Measurements from ENCODE around the gene DLGAP5.
A peak's percentile ranks its signal among the peaks of the same experiment; 100 is the strongest.

Gene DLGAP5

GRCh38 chr14:55131370-55132137, 59.8 kb downstream of the DLGAP5 start:
- peak overlapping the region; percentile 82 for H3K4me3 ChIP-seq (replicated peaks; ENCODE audit: low read depth, low read length)
- TF ChIP-seq, protein P1, sequence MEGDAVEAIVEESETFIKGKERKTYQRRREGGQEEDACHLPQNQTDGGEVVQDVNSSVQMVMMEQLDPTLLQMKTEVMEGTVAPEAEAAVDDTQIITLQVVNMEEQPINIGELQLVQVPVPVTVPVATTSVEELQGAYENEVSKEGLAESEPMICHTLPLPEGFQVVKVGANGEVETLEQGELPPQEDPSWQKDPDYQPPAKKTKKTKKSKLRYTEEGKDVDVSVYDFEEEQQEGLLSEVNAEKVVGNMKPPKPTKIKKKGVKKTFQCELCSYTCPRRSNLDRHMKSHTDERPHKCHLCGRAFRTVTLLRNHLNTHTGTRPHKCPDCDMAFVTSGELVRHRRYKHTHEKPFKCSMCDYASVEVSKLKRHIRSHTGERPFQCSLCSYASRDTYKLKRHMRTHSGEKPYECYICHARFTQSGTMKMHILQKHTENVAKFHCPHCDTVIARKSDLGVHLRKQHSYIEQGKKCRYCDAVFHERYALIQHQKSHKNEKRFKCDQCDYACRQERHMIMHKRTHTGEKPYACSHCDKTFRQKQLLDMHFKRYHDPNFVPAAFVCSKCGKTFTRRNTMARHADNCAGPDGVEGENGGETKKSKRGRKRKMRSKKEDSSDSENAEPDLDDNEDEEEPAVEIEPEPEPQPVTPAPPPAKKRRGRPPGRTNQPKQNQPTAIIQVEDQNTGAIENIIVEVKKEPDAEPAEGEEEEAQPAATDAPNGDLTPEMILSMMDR (IDR thresholded peaks at IDR 0.05; ENCODE audit: low read depth, low read length, missing control alignments) = no peak
- DNase-seq (ENCODE audit: extremely low read depth, low read depth) = no peak

- H3K4me3 ChIP-seq (replicated peaks; ENCODE audit: low read depth, low read length) = peak overlapping the region; percentile 82
- DNase-seq (ENCODE audit: extremely low read depth, low read depth) = no peak
- TF ChIP-seq, protein P1 (IDR thresholded peaks at IDR 0.05; ENCODE audit: low read depth, low read length, missing control alignments) = no peak
Observed at GRCh38 chr14:55130196-55130550, 61.2 kb downstream of the DLGAP5 start.

GRCh38 chr14:55129428-55130195, 61.8 kb downstream of the DLGAP5 start:
- peak overlapping the region; percentile 82 for H3K4me3 ChIP-seq (replicated peaks; ENCODE audit: low read depth, low read length)
- no peak for DNase-seq (ENCODE audit: extremely low read depth, low read depth)
- TF ChIP-seq, protein P1 (IDR thresholded peaks at IDR 0.05; ENCODE audit: low read depth, low read length, missing control alignments) = no peak

GRCh38 chr14:55129086-55129427, 62.3 kb downstream of the DLGAP5 start, which contains the start of gene LGALS3:
Gene LGALS3 (plus strand): TSS chr14:55129252. CDS start chr14:55137374, 8,122 bp downstream.
- DNase-seq (ENCODE audit: extremely low read depth, low read depth) = no peak

DNA sequence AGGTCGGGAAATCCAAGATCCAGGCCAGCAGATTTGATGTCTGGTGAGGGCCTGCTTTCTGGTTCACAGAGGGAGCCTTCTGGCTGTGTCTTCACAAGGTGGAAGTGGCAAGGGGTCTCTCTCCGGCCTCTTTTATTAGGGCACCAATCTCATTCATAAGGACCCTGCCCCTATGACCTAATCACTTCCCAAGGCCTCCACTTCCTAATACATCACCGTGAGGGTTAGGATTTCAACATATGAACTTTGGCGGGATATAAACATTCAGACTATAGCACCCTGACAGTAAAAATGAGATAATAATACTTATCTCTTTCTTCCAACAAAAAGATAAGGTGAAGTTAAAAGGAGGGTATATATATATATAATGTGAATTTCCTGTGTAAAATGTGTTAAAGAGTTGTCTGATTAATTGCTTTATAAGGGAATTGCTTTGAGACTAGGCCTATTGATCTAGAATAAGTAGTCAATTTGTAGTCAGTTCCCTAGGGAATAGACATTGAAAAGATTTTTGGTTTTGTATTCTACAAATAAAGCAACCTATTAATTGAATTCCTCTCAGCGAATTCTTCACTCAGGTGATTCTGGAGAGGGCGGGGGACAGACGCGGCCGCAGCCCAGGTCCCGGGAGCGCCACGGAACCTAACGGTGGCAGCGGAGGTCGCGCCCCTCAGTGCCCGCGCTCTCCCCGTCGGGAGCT, 62.8 kb downstream of the DLGAP5 start:
- DNase-seq (ENCODE audit: extremely low read depth, low read depth) = no peak
- TF ChIP-seq, protein P1 (IDR thresholded peaks at IDR 0.05; ENCODE audit: low read depth, low read length, missing control alignments) = no peak
- H3K4me3 ChIP-seq (replicated peaks; ENCODE audit: low read depth, low read length) = peak overlapping the region; percentile 82

More at GRCh38 chr14:55129086-55129427, 62.3 kb downstream of the DLGAP5 start, which contains the start of gene LGALS3:
- TF ChIP-seq, protein P1 (IDR thresholded peaks at IDR 0.05; ENCODE audit: low read depth, low read length, missing control alignments) = no peak
- H3K4me3 ChIP-seq (replicated peaks; ENCODE audit: low read depth, low read length) = peak within 1 kb of the TSS; percentile 82

GRCh38 chr14:55127460-55127951, 63.9 kb downstream of the DLGAP5 start:
- no peak overlapping the region for H3K4me3 ChIP-seq (replicated peaks; ENCODE audit: low read depth, low read length)
- TF ChIP-seq, protein P1 (IDR thresholded peaks at IDR 0.05; ENCODE audit: low read depth, low read length, missing control alignments) = no peak
- no peak for DNase-seq (ENCODE audit: extremely low read depth, low read depth)
